ENCODE results near the gene PTPN11. TPM values are rescaled to one million over a fixed set of nuclear protein-coding genes. Genes with fewer than 3 reads are reported as not detected.
A peak's percentile ranks its signal among the peaks of the same experiment; 100 is the strongest.

PTPN11 gene
- total RNA-seq, 4 donors from 2014 or later, result 131 to 178 (median 141) TPM

DNA sequence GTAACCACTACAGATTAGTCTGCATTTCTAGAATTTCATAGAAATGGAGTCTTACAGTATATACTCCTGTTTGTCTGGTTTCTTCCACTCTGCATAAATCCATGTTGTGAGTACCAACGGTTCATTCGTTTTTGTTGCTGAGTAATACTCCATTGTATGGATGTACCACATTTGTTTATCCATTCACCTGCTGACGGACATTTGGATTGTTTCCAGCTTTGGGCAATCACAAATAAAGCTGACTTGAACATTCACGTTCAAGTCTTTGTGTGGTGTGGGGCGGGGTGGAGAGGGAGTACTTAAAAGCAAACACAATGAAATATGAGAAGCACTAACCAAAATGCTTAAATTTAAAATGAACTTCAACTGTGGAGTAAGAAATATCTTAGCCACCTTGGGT, 43.6 kb upstream of the PTPN11 start:
- Histone ChIP-seq H3K9me3 (no peaks in the 10 kb centered on the region), H3K4me3 (no peak overlapping the region), H3K27ac (no peak overlapping the region), H3K27me3 (no peaks in the 10 kb centered on the region), H3K4me1 (peaks cover 0 to 17% (median 0%) of the 10 kb centered on the region in 3 donors), H3K36me3 (no peaks in the 10 kb centered on the region)
- no peak for TF ChIP-seq POLR2A (IDR thresholded peaks at IDR 0.05)
- TF ChIP-seq, protein P1, sequence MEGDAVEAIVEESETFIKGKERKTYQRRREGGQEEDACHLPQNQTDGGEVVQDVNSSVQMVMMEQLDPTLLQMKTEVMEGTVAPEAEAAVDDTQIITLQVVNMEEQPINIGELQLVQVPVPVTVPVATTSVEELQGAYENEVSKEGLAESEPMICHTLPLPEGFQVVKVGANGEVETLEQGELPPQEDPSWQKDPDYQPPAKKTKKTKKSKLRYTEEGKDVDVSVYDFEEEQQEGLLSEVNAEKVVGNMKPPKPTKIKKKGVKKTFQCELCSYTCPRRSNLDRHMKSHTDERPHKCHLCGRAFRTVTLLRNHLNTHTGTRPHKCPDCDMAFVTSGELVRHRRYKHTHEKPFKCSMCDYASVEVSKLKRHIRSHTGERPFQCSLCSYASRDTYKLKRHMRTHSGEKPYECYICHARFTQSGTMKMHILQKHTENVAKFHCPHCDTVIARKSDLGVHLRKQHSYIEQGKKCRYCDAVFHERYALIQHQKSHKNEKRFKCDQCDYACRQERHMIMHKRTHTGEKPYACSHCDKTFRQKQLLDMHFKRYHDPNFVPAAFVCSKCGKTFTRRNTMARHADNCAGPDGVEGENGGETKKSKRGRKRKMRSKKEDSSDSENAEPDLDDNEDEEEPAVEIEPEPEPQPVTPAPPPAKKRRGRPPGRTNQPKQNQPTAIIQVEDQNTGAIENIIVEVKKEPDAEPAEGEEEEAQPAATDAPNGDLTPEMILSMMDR (IDR thresholded peaks at IDR 0.05), result no peak
- no peak for TF ChIP-seq EP300 (IDR thresholded peaks at IDR 0.05)
- no peak for TF ChIP-seq POLR2AphosphoS5 (IDR thresholded peaks at IDR 0.05)
- WGBS, 2 donors (ENCODE audit: low coverage in 1 of 2), result 64 to 78% methylated on average over 4 to 5 of the region's 5 CpGs
- ATAC-seq, result no peak

DNA sequence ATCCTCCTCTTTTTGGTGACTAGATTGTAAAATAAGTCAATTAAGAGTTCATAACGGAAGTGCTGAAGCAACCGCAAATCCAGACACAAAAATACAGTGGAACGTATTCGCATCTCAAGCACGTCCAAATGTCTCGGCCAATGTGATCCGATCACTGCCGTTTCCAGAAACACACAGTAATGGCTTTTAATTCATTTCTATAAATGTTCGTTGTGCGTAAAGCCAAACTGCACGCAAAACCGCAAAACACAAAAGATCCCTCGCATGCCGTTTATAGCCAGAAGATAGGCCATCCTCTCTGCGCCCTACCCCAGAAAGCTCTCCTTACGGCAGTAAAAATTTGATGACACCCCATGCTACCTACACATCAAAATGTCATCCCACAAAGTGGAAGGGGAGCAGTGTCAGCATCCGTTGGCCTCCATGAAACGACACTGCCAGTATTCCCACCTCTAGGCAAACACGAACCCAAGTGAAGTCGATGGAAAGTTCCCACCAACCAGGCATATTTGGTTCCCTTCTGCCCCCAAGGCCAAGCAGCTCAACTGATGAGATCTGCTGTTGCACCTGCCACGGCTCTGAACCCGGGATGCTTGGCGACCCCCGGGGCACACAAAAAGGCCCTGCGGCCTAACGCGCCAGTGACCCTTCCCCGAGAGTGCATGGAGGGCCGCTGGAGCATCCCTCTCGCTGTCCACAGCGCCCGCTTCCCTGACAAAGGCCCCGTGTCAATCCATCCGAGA, 37.9 kb upstream of the PTPN11 start:
- Histone ChIP-seq H3K4me1 (peaks cover 0 to 29% (median 3%) of the 10 kb centered on the region in 3 donors), H3K4me3 (peak overlapping the region; percentile 88 to 93), H3K36me3 (no peaks in the 10 kb centered on the region), H3K9me3 (no peaks in the 10 kb centered on the region), H3K27ac (peak overlapping the region in 2 of 4 donors; percentile 89 to 90), H3K27me3 (no peaks in the 10 kb centered on the region)
- no peak for TF ChIP-seq POLR2AphosphoS5 (IDR thresholded peaks at IDR 0.05)
- TF ChIP-seq POLR2A (IDR thresholded peaks at IDR 0.05), result no peak
- no peak for TF ChIP-seq EP300 (IDR thresholded peaks at IDR 0.05)
- TF ChIP-seq, protein P1 (IDR thresholded peaks at IDR 0.05), result no peak
- WGBS, 2 donors (ENCODE audit: low coverage in 1 of 2), result 78 to 93% methylated on average over 14 to 17 of the region's 34 CpGs
- no peak for ATAC-seq

DNA sequence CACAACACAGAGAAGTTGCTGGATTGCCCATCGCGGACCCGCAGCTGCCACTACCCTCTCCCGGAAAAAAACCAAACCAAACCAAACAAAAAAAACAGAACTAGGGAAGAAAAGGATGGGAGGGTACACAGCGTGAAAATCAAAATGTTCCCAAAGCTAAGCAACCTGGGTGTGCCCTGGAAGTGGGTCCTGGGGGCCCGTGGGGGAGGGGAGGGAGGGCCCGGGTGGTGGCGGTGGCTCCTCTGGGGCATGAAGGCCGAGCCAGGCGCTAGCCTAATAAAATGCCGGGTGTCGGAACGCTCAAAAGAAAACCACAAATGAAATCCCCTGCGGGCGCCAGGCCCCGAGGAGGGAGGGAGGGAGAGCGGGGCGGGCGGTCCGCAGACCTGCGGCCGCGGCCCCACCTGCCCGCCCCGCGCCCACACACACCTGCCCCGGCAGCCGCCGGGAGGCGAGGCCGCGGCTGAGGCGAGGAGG, 37.3 kb upstream of the PTPN11 start:
- TF ChIP-seq EP300 (IDR thresholded peaks at IDR 0.05) (no peak), POLR2AphosphoS5 (IDR thresholded peaks at IDR 0.05) (no peak), POLR2A (IDR thresholded peaks at IDR 0.05) (no peak)
- TF ChIP-seq, protein P1 (IDR thresholded peaks at IDR 0.05), result no peak
- H3K27ac ChIP-seq, result peak overlapping the region; percentile 51 to 90 (median 89)
- peak; percentile 17 for ATAC-seq
- WGBS, 2 donors (ENCODE audit: low coverage in 1 of 2), result 1 to 21% methylated on average over 4 to 12 of the region's 33 CpGs
- peaks cover 0 to 29% (median 3%) of the 10 kb centered on the region in 3 donors for H3K4me1 ChIP-seq
- no peaks in the 10 kb centered on the region for H3K27me3 ChIP-seq
- H3K4me3 ChIP-seq, result peak overlapping the region; percentile 88 to 93
- H3K36me3 ChIP-seq, result no peaks in the 10 kb centered on the region
- H3K9me3 ChIP-seq, result no peaks in the 10 kb centered on the region

DNA sequence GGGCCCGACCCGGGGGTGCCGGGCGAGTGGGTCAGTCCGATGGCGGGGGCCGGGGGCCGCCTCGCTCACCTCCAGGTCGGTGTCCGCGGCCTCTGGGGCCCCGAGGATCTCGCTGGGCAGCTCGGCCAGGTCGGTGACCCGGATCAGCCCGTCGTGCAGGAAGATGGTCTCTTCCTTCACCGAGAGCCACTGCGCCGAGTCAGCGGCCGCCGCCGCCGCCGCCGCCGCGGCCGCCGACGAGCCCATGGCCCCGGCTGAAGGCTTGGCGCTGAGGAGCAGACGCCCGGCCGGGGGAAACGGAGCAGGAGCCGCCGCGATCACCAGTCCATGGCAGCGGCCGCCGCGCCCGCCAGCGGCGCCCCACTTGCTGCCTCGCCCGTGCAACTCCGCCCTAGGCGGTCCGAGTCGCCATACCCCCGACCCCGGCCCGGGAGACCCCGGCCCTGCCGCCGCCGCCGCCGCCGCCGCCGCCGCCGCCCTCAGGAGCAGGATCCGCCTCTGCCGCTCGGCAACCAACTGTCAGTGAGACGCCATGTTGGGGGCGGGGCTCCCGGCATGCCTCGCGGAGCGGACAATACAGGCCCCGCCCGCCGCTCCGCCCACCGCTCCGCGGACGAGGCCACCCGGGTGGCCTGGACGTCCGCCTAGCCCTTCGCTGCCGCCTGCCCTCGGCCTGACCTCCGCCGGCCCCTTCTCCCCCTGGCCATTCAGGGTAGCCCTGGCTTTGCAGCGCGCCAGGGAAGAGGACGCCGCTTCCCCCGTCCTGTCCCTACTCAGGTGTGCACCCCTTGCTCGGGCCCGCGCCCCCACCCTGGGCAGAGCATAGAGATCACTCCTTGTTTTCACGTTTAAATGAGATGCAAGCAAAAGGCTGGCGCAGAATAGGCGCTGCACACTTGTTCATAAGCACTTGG, 36.6 kb upstream of the PTPN11 start, which contains the start of gene HECTD4:
Gene HECTD4 (minus strand): TSS at position 549 of the 914 bp plus-strand sequence. CDS start 303 bp downstream, at position 246.
- Histone ChIP-seq H3K27me3 (no peaks in the 10 kb centered on the region), H3K4me3 (peak within 1 kb of the TSS; percentile 88 to 93), H3K36me3 (no peaks in the 10 kb centered on the region), H3K9me3 (no peaks in the 10 kb centered on the region), H3K4me1 (peaks cover 0 to 29% (median 3%) of the 10 kb centered on the region in 3 donors), H3K27ac (peak within 1 kb of the TSS; percentile 51 to 90 (median 89))
- ATAC-seq, result peak; percentile 98
- WGBS, 2 donors (ENCODE audit: low coverage in 1 of 2), result no CpG with 5 or more reads among the region's 106 CpGs
- TF ChIP-seq POLR2AphosphoS5 (IDR thresholded peaks at IDR 0.05), result peak; percentile 55
- TF ChIP-seq, protein P1 (IDR thresholded peaks at IDR 0.05), result peak in 1 of 4 experiments; percentile 4
- no peak for TF ChIP-seq EP300 (IDR thresholded peaks at IDR 0.05)
- TF ChIP-seq POLR2A (IDR thresholded peaks at IDR 0.05), result peak; percentile 60 to 76

Data from gastroesophageal sphincter (tissue), 4 donors.